HepG2 (cell line): ENCODE measurements around the gene PAN2. TPM values are rescaled to one million over a fixed set of nuclear protein-coding genes. Genes with fewer than 3 reads are reported as not detected.

Experiments used
- CHCHD3 ChIP-seq: sonication (generic); formaldehyde crosslinking; IDR thresholded peaks from 2 replicates; pipeline ENCODE4 v1.8.0; 2022; ENCODE audit warnings: mild to moderate bottlenecking, missing genetic modification reagents, moderate library complexity
- HOXA9 ChIP-seq: sonication (generic); formaldehyde crosslinking; IDR thresholded peaks from 2 replicates; pipeline ENCODE4 v1.8.1; 2022; ENCODE audit warnings: missing genetic modification reagents, mild to moderate bottlenecking, moderate library complexity, borderline replicate concordance
- POLR2A ChIP-seq, 2 experiments: IDR thresholded peaks; 2 replicates each; pipeline ENCODE4 v1.6.1; 2011; ENCODE audit warnings: low read depth in 2 of 2, low read length in 2 of 2, mild to moderate bottlenecking in 1 of 2, moderate library complexity in 1 of 2; ENCODE audit not compliant: insufficient read depth in 1 of 2
- RARA ChIP-seq: IDR thresholded peaks from 2 replicates; pipeline ENCODE4 v1.6.1; 2016; ENCODE audit warnings: missing genetic modification reagents, missing compliant biosample characterization
- SRSF1 ChIP-seq: fragments of 200-400 bp; formaldehyde crosslinking; optimal IDR thresholded peaks from 2 replicates; pipeline ENCODE3; 2017; ENCODE audit warnings: mild to moderate bottlenecking, low read depth, low read length, moderate library complexity
- TSC22D2 ChIP-seq: sonication (generic); formaldehyde crosslinking; IDR thresholded peaks from 2 replicates; pipeline ENCODE4 v1.5.1; 2020; ENCODE audit warnings: missing genetic modification reagents, mild to moderate bottlenecking, borderline replicate concordance
- ZC3H4 ChIP-seq: sonication (generic); formaldehyde crosslinking; IDR thresholded peaks from 2 replicates; pipeline ENCODE4 v1.4.0; 2020; ENCODE audit warnings: missing genetic modification reagents, borderline replicate concordance
- ZFP41 ChIP-seq: sonication (generic); formaldehyde crosslinking; IDR thresholded peaks from 2 replicates; pipeline ENCODE4 v1.4.0; 2020; ENCODE audit warnings: mild to moderate bottlenecking, missing genetic modification reagents, borderline replicate concordance
- ZMYM4 ChIP-seq: sonication (generic); formaldehyde crosslinking; IDR thresholded peaks from 2 replicates; pipeline ENCODE4 v1.8.1; 2023; ENCODE audit warnings: mild to moderate bottlenecking, missing genetic modification reagents
- ZNF230 ChIP-seq: sonication (generic); formaldehyde crosslinking; IDR thresholded peaks from 2 replicates; pipeline ENCODE4 v1.4.0; 2020; ENCODE audit warnings: mild to moderate bottlenecking, missing genetic modification reagents
- ZNF264 ChIP-seq: sonication (generic); formaldehyde crosslinking; IDR thresholded peaks from 2 replicates; pipeline ENCODE4 v1.4.0; 2020; ENCODE audit warnings: missing genetic modification reagents
- ZNF33A ChIP-seq: sonication (generic); formaldehyde crosslinking; IDR thresholded peaks from 2 replicates; pipeline ENCODE4 v1.5.1; 2020; ENCODE audit warnings: missing genetic modification reagents, mild to moderate bottlenecking, moderate library complexity, borderline replicate concordance
- ZNF460 ChIP-seq: sonication (generic); formaldehyde crosslinking; IDR thresholded peaks from 2 replicates; pipeline ENCODE4 v1.5.1; 2020; ENCODE audit warnings: missing genetic modification reagents, mild to moderate bottlenecking, borderline replicate concordance
- ZNF850 ChIP-seq: sonication (generic); formaldehyde crosslinking; conservative IDR thresholded peaks from 2 replicates; pipeline ENCODE4 v1.9.0; 2021; ENCODE audit warnings: mild to moderate bottlenecking, missing genetic modification reagents
- polyA plus RNA-seq, 8 experiments: library from polyadenylated mRNA; depleted of rRNA in 3 of 8; stranded (reverse) in 7 of 8; unstranded in 1 of 8; fragments of >200 nt; fragmentation: Illumina TruSeq in 4 of 8; extraction: Trizol in 4 of 8; gene quantifications; 2 replicates each; pipeline versions ENCODE4 v1.2.1 to v1.2.3, GENCODE V29; 2011 to 2016; ENCODE audit warnings: low read depth in 4 of 8, missing spikeins in 1 of 8, mixed read lengths in 1 of 8; ENCODE audit not compliant: insufficient read depth in 1 of 8
- total RNA-seq, 5 experiments: library from RNA; depleted of rRNA; stranded (reverse); fragments of >200 nt; fragmentation: Illumina TruSeq; extraction: Trizol; gene quantifications; 2 replicates each; pipeline ENCODE4 v1.2.3, GENCODE V29; 2016; ENCODE audit warnings: low read depth in 1 of 5
- TF ChIP-seq, protein P1 (sequence below): IDR thresholded peaks from 2 replicates; pipeline ENCODE4 v1.6.1; 2016; ENCODE audit warnings: low read depth
- TF ChIP-seq, protein P2 (sequence below): sonication (generic); formaldehyde crosslinking; conservative IDR thresholded peaks from 2 replicates; pipeline ENCODE4 v1.8.0; 2022; ENCODE audit warnings: missing genetic modification reagents
- TF ChIP-seq, protein P3 (sequence below): sonication (generic); formaldehyde crosslinking; IDR thresholded peaks from 2 replicates; pipeline ENCODE4 v1.4.0; 2020; ENCODE audit warnings: missing genetic modification reagents
- TF ChIP-seq, protein P4 (sequence below): sonication (generic); formaldehyde crosslinking; IDR thresholded peaks from 2 replicates; pipeline ENCODE4 v1.4.0; 2020; ENCODE audit warnings: mild to moderate bottlenecking, missing genetic modification reagents

The PAN2 gene
- total and polyA plus RNA-seq, 2 of the 13 experiments (the other 11 are each of a cell fraction or from before 2014, with no cell fraction given): 27.2 to 61.1 TPM

DNA sequence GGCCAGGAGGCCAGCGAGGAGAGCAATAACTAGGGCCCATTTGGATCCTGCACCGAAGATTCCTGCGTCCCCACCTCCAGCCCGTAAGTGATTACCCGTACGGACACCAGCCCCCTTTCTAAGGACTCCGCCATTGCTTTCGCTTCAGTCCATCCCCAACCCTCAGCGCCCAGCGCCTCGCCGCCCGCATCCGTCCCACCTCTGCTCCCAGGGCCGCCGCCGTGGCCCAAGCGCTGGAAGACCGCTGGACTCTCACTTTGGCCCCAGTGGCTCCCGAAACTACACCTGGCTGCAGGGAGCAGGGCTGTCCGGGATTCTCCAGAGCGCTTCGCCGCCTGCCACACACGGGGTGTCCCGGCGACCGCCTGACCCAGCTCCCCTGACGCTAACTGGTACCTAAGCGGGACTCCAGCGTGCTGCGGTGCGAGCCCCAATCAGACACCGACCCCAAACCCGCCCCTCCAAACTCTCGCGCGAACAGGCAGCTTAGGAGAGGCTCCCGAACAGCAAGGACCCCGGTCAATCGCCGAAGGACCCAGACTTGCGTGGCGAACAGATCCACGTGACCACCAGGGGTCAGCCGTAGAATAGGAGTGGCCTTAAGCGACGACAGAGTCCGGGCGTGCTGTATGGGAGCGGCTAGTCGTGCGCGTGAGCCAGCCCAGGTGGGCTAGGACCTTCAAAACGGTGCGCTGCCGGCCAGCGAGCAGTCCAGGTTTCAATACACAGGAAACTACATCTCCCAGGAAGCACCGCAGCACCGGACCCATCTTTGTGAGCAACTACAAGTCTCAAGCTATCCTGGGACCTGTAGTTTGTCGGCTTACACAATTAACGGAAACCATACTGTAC is 18.0 kb downstream of the PAN2 start, which contains the start of gene CNPY2 (continued):
- TF ChIP-seq ZNF850: no peak
- peak; percentile 54; the same call in 1 of the 2 replicates for TF ChIP-seq TSC22D2 (CRISPR knock-in tag)
- TF ChIP-seq HOXA9 (CRISPR knock-in tag): 0 out of 2 replicates have a peak, but pooled peaks have one; percentile 40
- peak; percentile 95; the same call in 1 of the 2 replicates for TF ChIP-seq ZMYM4
- TF ChIP-seq SRSF1: peak; percentile 13
- TF ChIP-seq CHCHD3 (CRISPR knock-in tag): 0 out of 2 replicates have a peak, but pooled peaks have one; percentile 60
- no peak for TF ChIP-seq ZNF230 (CRISPR knock-in tag)
- TF ChIP-seq, protein P1, sequence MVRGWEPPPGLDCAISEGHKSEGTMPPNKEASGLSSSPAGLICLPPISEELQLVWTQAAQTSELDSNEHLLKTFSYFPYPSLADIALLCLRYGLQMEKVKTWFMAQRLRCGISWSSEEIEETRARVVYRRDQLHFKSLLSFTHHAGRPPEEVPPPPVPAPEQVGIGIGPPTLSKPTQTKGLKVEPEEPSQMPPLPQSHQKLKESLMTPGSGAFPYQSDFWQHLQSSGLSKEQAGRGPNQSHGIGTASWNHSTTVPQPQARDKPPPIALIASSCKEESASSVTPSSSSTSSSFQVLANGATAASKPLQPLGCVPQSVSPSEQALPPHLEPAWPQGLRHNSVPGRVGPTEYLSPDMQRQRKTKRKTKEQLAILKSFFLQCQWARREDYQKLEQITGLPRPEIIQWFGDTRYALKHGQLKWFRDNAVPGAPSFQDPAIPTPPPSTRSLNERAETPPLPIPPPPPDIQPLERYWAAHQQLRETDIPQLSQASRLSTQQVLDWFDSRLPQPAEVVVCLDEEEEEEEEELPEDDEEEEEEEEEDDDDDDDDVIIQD (CRISPR knock-in tag): peak; percentile 62; the same call in 1 of the 2 replicates
- TF ChIP-seq, protein P2, sequence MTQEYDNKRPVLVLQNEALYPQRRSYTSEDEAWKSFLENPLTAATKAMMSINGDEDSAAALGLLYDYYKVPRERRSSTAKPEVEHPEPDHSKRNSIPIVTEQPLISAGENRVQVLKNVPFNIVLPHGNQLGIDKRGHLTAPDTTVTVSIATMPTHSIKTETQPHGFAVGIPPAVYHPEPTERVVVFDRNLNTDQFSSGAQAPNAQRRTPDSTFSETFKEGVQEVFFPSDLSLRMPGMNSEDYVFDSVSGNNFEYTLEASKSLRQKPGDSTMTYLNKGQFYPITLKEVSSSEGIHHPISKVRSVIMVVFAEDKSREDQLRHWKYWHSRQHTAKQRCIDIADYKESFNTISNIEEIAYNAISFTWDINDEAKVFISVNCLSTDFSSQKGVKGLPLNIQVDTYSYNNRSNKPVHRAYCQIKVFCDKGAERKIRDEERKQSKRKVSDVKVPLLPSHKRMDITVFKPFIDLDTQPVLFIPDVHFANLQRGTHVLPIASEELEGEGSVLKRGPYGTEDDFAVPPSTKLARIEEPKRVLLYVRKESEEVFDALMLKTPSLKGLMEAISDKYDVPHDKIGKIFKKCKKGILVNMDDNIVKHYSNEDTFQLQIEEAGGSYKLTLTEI (CRISPR knock-in tag): no peak
- TF ChIP-seq, protein P3, sequence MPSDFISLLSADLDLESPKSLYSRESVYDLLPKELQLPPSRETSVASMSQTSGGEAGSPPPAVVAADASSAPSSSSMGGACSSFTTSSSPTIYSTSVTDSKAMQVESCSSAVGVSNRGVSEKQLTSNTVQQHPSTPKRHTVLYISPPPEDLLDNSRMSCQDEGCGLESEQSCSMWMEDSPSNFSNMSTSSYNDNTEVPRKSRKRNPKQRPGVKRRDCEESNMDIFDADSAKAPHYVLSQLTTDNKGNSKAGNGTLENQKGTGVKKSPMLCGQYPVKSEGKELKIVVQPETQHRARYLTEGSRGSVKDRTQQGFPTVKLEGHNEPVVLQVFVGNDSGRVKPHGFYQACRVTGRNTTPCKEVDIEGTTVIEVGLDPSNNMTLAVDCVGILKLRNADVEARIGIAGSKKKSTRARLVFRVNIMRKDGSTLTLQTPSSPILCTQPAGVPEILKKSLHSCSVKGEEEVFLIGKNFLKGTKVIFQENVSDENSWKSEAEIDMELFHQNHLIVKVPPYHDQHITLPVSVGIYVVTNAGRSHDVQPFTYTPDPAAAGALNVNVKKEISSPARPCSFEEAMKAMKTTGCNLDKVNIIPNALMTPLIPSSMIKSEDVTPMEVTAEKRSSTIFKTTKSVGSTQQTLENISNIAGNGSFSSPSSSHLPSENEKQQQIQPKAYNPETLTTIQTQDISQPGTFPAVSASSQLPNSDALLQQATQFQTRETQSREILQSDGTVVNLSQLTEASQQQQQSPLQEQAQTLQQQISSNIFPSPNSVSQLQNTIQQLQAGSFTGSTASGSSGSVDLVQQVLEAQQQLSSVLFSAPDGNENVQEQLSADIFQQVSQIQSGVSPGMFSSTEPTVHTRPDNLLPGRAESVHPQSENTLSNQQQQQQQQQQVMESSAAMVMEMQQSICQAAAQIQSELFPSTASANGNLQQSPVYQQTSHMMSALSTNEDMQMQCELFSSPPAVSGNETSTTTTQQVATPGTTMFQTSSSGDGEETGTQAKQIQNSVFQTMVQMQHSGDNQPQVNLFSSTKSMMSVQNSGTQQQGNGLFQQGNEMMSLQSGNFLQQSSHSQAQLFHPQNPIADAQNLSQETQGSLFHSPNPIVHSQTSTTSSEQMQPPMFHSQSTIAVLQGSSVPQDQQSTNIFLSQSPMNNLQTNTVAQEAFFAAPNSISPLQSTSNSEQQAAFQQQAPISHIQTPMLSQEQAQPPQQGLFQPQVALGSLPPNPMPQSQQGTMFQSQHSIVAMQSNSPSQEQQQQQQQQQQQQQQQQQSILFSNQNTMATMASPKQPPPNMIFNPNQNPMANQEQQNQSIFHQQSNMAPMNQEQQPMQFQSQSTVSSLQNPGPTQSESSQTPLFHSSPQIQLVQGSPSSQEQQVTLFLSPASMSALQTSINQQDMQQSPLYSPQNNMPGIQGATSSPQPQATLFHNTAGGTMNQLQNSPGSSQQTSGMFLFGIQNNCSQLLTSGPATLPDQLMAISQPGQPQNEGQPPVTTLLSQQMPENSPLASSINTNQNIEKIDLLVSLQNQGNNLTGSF (CRISPR knock-in tag): peak; percentile 67; the same call in 1 of the 2 replicates
- peak; percentile 88 for TF ChIP-seq ZNF264 (CRISPR knock-in tag)
- 0 out of 2 replicates have a peak, but pooled peaks have one; percentile 1 for TF ChIP-seq ZNF33A
- TF ChIP-seq POLR2A (IDR thresholded peaks at IDR 0.05; ENCODE audit: insufficient read depth in 1 of 2, low read depth in 2 of 2, low read length in 2 of 2): peak; percentile 91
- TF ChIP-seq ZNF460: no peak; the same call in 1 of the 2 replicates
- no peak; the same call in 1 of the 2 replicates for TF ChIP-seq ZC3H4 (CRISPR knock-in tag)
- TF ChIP-seq, protein P4, sequence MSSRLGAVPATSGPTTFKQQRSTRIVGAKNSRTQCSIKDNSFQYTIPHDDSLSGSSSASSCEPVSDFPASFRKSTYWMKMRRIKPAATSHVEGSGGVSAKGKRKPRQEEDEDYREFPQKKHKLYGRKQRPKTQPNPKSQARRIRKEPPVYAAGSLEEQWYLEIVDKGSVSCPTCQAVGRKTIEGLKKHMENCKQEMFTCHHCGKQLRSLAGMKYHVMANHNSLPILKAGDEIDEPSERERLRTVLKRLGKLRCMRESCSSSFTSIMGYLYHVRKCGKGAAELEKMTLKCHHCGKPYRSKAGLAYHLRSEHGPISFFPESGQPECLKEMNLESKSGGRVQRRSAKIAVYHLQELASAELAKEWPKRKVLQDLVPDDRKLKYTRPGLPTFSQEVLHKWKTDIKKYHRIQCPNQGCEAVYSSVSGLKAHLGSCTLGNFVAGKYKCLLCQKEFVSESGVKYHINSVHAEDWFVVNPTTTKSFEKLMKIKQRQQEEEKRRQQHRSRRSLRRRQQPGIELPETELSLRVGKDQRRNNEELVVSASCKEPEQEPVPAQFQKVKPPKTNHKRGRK: 0 out of 2 replicates have a peak, but pooled peaks have one; percentile 10
- TF ChIP-seq RARA: no peak; the same call in 1 of the 2 replicates
- TF ChIP-seq ZFP41 (CRISPR knock-in tag): no peak
